HepG2 (cell line): ENCODE data around the gene SLC8A2. TPM values are rescaled to one million over a fixed set of nuclear protein-coding genes. Genes with fewer than 3 reads are reported as not detected.

ENCODE experiments used
- ATF7-NPFF ChIP-seq: sonication (generic); formaldehyde crosslinking; IDR thresholded peaks from 2 replicates; pipeline ENCODE4 v1.8.1; 2023; ENCODE audit warnings: mild to moderate bottlenecking, low read depth, missing genetic modification reagents, moderate library complexity
- HNRNPLL ChIP-seq: fragments of 200-400 bp; formaldehyde crosslinking; IDR thresholded peaks from 2 replicates; pipeline ENCODE4 v1.6.1; 2017; ENCODE audit warnings: mild to moderate bottlenecking, low read depth, low read length; ENCODE audit not compliant: poor library complexity, severe bottlenecking
- NFE2L2 ChIP-seq: fragments of 150-350 bp; IDR thresholded peaks from 2 replicates; pipeline ENCODE4 v1.6.1; 2014; ENCODE audit warnings: low read length
- POGK ChIP-seq: sonication (generic); formaldehyde crosslinking; conservative IDR thresholded peaks from 2 replicates; pipeline ENCODE4 v1.8.0; 2022; ENCODE audit warnings: mild to moderate bottlenecking, moderate library complexity, missing genetic modification reagents
- RBFOX2 ChIP-seq: fragments of 200-400 bp; formaldehyde crosslinking; IDR thresholded peaks from 2 replicates; pipeline ENCODE4 v1.6.1; 2017; ENCODE audit warnings: low read depth, mild to moderate bottlenecking, low read length
- ZBED4 ChIP-seq: sonication (generic); formaldehyde crosslinking; IDR thresholded peaks from 2 replicates; pipeline ENCODE4 v1.4.0; 2020; ENCODE audit warnings: missing genetic modification reagents, borderline replicate concordance
- ZMAT5 ChIP-seq: sonication (generic); formaldehyde crosslinking; IDR thresholded peaks from 2 replicates; pipeline ENCODE4 v1.5.0; 2020; ENCODE audit warnings: mild to moderate bottlenecking, low read depth, missing genetic modification reagents, borderline replicate concordance
- ZMYM2 ChIP-seq: sonication (generic); formaldehyde crosslinking; IDR thresholded peaks from 2 replicates; pipeline ENCODE4 v1.8.0; 2022; ENCODE audit warnings: mild to moderate bottlenecking, missing genetic modification reagents
- ZNF225 ChIP-seq: sonication (generic); formaldehyde crosslinking; IDR thresholded peaks from 2 replicates; pipeline ENCODE4 v1.4.0; 2020; ENCODE audit warnings: mild to moderate bottlenecking, missing genetic modification reagents
- ZNF460 ChIP-seq: sonication (generic); formaldehyde crosslinking; IDR thresholded peaks from 2 replicates; pipeline ENCODE4 v1.5.1; 2020; ENCODE audit warnings: missing genetic modification reagents, mild to moderate bottlenecking, borderline replicate concordance
- ZNF546 ChIP-seq: sonication (generic); formaldehyde crosslinking; conservative IDR thresholded peaks from 2 replicates; pipeline ENCODE4 v1.8.1; 2023; ENCODE audit warnings: mild to moderate bottlenecking, missing genetic modification reagents
- ZNF670 ChIP-seq: sonication (generic); formaldehyde crosslinking; IDR thresholded peaks from 2 replicates; pipeline ENCODE4 v1.8.0; 2022; ENCODE audit warnings: mild to moderate bottlenecking, missing genetic modification reagents, borderline replicate concordance
- ZNF841 ChIP-seq: sonication (generic); formaldehyde crosslinking; IDR thresholded peaks from 2 replicates; pipeline ENCODE4 v1.8.1; 2023; ENCODE audit warnings: missing genetic modification reagents, borderline replicate concordance
- polyA plus RNA-seq, 8 experiments: library from polyadenylated mRNA; depleted of rRNA in 3 of 8; stranded (reverse) in 7 of 8; unstranded in 1 of 8; fragments of >200 nt; fragmentation: Illumina TruSeq in 4 of 8; extraction: Trizol in 4 of 8; gene quantifications; 2 replicates each; pipeline versions ENCODE4 v1.2.1 to v1.2.3, GENCODE V29; 2011 to 2016; ENCODE audit warnings: low read depth in 4 of 8, missing spikeins in 1 of 8, mixed read lengths in 1 of 8; ENCODE audit not compliant: insufficient read depth in 1 of 8
- total RNA-seq, 5 experiments: library from RNA; depleted of rRNA; stranded (reverse); fragments of >200 nt; fragmentation: Illumina TruSeq; extraction: Trizol; gene quantifications; 2 replicates each; pipeline ENCODE4 v1.2.3, GENCODE V29; 2016; ENCODE audit warnings: low read depth in 1 of 5
- TF ChIP-seq, protein P1 (sequence below): sonication (generic); formaldehyde crosslinking; IDR thresholded peaks from 2 replicates; pipeline ENCODE4 v1.8.0; 2022; ENCODE audit warnings: missing genetic modification reagents, mild to moderate bottlenecking, moderate library complexity, borderline replicate concordance
- TF ChIP-seq, protein P2 (sequence below): sonication (generic); formaldehyde crosslinking; IDR thresholded peaks from 2 replicates; pipeline ENCODE4 v1.4.0; 2020; ENCODE audit warnings: missing genetic modification reagents, borderline replicate concordance

Gene SLC8A2
- total and polyA plus RNA-seq, 2 of the 13 experiments (the other 11 are each of a cell fraction or from before 2014, with no cell fraction given), result 0.02 TPM; not detected in 1

DNA sequence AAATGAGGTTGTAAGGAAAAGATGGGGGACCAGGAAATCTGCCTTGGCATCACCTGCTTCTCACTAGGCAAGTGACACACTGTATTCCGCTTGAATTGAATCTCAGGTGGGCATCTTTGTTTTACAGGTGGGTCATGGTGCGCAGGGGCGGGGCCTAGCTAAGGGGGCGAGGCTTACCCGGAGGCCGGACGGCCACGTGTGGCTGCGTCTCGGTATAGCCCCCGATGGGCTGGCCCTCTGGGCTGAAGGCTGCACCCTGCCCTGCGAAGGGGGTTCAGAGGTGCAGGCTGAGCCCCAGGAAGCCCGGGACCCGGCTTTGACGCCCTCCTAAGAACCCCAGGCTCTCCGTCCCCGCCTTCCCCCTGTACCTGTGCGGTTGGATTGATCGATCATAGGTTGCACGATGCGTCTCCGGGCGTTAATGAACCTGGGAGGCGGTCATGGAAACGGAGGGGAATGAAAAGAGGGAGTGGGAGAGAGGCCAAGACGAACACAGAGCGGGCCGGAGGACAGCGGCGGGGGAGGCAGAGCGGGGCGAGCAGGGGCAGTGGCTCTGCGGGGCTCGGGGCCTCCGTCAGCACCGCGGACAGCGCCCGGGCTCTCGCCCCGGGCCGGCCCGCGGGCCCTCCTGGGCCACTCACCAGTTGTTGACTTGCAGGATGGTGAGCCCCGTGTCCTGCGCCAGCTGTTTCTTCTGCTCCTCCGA lies 64.8 kb downstream of the SLC8A2 start (continued):
- TF ChIP-seq RBFOX2 (no peak), ZNF841 (CRISPR knock-in tag) (no peak), ZNF546 (CRISPR knock-in tag) (peak; percentile 56; the same call in 1 of the 2 replicates), POGK (CRISPR knock-in tag) (no peak), ZMAT5 (CRISPR knock-in tag) (no peak), ZBED4 (CRISPR knock-in tag) (peak; percentile 92), ZMYM2 (CRISPR knock-in tag) (no peak), ZNF670 (CRISPR knock-in tag) (no peak), ZNF460 (CRISPR knock-in tag) (no peak), HNRNPLL (no peak), NFE2L2 (no peak), ZNF225 (CRISPR knock-in tag) (no peak), ATF7-NPFF (CRISPR knock-in tag) (no peak; the same call in 1 of the 2 replicates)
- TF ChIP-seq, protein P1, sequence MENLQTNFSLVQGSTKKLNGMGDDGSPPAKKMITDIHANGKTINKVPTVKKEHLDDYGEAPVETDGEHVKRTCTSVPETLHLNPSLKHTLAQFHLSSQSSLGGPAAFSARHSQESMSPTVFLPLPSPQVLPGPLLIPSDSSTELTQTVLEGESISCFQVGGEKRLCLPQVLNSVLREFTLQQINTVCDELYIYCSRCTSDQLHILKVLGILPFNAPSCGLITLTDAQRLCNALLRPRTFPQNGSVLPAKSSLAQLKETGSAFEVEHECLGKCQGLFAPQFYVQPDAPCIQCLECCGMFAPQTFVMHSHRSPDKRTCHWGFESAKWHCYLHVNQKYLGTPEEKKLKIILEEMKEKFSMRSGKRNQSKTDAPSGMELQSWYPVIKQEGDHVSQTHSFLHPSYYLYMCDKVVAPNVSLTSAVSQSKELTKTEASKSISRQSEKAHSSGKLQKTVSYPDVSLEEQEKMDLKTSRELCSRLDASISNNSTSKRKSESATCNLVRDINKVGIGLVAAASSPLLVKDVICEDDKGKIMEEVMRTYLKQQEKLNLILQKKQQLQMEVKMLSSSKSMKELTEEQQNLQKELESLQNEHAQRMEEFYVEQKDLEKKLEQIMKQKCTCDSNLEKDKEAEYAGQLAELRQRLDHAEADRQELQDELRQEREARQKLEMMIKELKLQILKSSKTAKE, result no peak
- TF ChIP-seq, protein P2, sequence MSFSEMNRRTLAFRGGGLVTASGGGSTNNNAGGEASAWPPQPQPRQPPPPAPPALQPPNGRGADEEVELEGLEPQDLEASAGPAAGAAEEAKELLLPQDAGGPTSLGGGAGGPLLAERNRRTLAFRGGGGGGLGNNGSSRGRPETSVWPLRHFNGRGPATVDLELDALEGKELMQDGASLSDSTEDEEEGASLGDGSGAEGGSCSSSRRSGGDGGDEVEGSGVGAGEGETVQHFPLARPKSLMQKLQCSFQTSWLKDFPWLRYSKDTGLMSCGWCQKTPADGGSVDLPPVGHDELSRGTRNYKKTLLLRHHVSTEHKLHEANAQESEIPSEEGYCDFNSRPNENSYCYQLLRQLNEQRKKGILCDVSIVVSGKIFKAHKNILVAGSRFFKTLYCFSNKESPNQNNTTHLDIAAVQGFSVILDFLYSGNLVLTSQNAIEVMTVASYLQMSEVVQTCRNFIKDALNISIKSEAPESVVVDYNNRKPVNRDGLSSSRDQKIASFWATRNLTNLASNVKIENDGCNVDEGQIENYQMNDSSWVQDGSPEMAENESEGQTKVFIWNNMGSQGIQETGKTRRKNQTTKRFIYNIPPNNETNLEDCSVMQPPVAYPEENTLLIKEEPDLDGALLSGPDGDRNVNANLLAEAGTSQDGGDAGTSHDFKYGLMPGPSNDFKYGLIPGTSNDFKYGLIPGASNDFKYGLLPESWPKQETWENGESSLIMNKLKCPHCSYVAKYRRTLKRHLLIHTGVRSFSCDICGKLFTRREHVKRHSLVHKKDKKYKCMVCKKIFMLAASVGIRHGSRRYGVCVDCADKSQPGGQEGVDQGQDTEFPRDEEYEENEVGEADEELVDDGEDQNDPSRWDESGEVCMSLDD (CRISPR knock-in tag), result 0 out of 2 replicates have a peak, but pooled peaks have one; percentile 34
